Jurkat, Clone E6-1 (cell line): ENCODE measurements around the gene BMP3. TPM values are rescaled to one million over a fixed set of nuclear protein-coding genes. Genes with fewer than 3 reads are reported as not detected.
A peak's percentile ranks its signal among the peaks of the same experiment; 100 is the strongest.
"Not testable (repeated sequence)": the region's sequence is repeated elsewhere in the genome, so short reads cannot be mapped to it uniquely, and the experiment has no call there.

Experiments
- DNase-seq: peaks from one replicate; pipeline ENCODE4 v3.0.0-alpha.2; 2011; ENCODE audit warnings: low read depth, low spot score
- H3K4me3 ChIP-seq: 2 replicates; pipeline ENCODE4 v1.5.1; 2011; ENCODE audit warnings: mild to moderate bottlenecking, low read length, control low read depth, moderate library complexity
- polyA plus RNA-seq: library from polyadenylated mRNA; unstranded; fragments of >200 nt; gene quantifications from one replicate; pipeline ENCODE4 v1.2.1, GENCODE V29; 2012; ENCODE audit warnings: missing spikeins; ENCODE audit not compliant: insufficient read length, insufficient read depth

BMP3 gene
- polyA plus RNA-seq = not detected

DNA sequence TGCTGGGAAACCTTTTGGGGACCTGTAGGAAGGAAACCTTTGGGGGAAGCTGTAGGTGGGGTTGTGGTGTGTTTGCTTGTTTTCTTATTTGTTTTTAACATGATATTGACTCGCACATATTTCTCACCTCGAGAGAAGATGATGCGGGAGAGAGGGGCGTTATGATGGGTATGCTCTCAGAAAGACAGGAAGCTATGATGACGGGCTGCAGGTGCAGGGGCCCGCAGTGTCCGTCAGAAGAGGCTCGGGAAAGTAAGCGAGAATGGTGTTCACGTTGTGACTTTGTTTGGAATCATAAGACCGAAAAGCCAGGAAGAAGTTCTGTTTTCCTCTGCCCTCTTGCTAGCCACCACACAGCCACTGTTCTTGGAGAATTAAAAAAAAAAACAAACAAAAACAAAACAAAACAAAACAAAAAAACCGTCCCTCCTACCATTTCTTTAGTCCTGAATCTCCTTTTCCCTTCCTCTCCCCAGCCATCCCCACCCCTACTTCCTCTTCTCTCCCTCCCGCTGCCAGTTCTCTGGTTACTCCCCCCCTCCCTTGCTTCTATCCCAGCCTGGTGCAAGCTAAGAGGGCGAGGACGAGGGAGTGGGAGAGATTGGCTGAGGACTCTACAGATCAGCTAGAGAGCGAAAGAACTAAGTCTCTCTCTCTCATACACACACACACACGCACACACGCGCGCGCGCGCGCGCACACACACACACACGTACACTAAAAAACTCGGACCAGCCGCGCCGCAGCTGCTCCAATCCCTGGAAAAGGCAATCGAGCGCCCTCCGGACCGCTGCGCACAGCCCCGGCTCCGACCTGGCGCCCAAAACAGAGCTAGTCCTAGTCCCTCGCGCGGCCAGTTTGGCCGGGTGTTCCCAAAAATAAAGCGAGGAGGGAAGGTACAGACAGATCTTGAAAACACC lies at the start of gene BMP3:
TSS of gene BMP3 (plus strand) at position 648 of the 920 bp plus-strand sequence. CDS start 577 bp downstream, outside the sequence.
- H3K4me3 ChIP-seq = no peak within 1 kb of the TSS
- DNase-seq = no peak

GRCh38 chr4:80986011-80986410 lies 44.5 kb upstream of the BMP3 start:
- H3K4me3 ChIP-seq = no peak overlapping the region
- no peak for DNase-seq

GRCh38 chr4:80989921-80990544 lies 40.5 kb upstream of the BMP3 start:
- no peak overlapping the region for H3K4me3 ChIP-seq
- DNase-seq = peak; percentile 62

- no peak for DNase-seq
- H3K4me3 ChIP-seq = no peak overlapping the region
These were observed 39.7 kb upstream of the BMP3 start for GRCh38 chr4:80990851-80991250.

DNA sequence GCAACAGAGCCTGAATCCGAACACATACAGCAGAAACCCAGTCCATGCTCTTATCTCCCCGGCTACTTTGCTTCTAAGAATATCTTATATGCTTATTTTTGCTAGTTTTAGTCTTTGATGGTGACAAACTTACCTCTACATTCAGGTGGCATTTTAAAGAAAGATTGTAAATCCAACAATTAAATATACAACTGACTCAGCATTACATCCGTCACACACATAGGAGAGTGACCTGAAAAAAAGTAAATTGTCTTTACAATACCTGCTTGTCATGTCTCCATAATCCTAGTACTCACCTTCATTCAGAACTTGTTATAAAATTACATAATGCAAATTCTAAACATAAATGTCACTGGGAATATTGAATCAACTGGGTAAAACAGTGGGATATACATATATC lies 30.6 kb upstream of the BMP3 start:
- DNase-seq = no peak
- no peak overlapping the region for H3K4me3 ChIP-seq

DNA sequence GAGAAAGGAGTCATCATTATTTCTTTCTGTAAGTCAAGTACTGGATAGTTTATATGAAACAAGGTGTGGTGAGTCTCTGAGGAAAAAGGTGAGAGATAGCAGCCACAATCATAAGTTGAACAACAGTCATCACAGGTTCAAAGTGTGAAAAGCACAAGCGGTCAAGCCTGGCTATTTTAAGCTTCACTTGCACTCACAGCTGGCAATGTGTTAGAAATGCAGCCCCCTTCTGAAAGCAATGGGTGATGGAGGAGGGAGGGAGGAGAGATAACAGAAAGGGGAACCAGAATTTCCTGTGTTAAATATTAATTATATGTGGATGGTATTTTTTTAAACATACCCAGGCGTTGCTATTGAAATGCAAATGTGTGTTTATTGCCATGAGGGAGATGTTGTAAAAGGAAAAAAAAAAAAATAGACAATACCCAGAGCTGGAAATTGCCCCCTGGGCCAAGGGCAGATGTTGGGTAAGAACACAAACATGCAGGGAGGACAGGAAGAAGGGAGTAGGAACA lies 26.9 kb upstream of the BMP3 start:
- no peak overlapping the region for H3K4me3 ChIP-seq
- no peak for DNase-seq

- DNase-seq = no peak
- H3K4me3 ChIP-seq = no peak overlapping the region
These were observed 23.1 kb upstream of the BMP3 start for GRCh38 chr4:81007417-81007816.

GRCh38 chr4:81016566-81016965 lies 13.9 kb upstream of the BMP3 start:
- not testable (repeated sequence) for DNase-seq, H3K4me3 ChIP-seq

DNA sequence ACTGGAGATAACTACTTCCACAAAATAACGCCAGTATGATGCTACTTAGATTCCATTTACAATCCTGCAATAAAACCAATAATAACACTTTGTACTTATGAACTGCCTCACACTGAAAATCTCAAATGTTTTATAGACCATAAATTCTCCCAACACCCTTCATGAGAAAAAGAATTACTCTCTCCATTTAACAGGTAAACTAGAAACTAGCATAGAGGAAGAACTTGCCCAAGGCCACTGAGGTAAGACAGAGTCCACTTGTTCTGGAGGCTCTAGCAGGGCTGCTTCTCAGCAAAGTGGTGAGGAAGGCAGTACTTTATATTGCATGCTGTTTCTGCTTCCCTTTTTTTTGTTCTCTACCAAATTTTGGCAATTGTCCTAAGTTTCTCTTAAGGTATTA lies 11.5 kb upstream of the BMP3 start:
- no peak overlapping the region for H3K4me3 ChIP-seq
- no peak for DNase-seq

DNA sequence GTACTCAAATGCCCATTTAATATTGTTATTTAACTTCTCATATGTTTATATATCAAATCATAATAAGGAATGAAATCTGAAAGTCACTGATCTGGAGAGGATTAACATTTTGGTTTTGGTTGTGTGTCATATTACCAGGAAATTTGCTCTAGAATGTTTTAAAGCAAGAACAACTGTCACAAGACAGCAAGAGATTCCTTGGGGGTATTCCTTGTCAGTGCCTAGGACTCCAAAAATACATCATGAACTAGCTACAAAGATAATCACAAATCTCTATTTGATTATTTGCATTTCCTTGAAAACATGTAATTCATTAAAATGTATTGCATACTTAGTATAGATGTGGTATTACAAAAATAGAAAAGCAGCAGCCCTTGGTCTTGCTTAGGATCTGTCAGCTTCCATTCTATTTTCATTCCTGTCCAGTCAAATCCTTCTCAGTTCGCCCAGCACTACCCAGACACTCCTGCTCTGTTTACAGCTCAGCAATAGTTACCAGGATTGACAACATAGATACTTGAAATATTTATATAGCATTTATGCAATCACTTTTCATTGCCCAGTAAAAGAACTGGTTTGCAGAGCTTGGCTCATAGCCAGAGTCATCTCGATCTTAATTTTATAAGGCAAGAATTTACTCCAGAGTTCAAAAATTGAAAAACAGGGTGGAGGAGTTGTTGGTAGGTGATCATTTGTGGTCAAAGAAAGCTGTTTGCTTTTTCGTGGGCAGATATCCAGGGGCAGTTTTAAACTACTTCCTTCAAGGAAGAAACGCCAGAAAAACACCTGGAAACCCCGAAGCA lies 9.2 kb upstream of the BMP3 start:
- H3K4me3 ChIP-seq = no peak overlapping the region
- DNase-seq = no peak

GRCh38 chr4:81021981-81022380 lies 8.5 kb upstream of the BMP3 start:
- no peak for DNase-seq
- H3K4me3 ChIP-seq = no peak overlapping the region

DNA sequence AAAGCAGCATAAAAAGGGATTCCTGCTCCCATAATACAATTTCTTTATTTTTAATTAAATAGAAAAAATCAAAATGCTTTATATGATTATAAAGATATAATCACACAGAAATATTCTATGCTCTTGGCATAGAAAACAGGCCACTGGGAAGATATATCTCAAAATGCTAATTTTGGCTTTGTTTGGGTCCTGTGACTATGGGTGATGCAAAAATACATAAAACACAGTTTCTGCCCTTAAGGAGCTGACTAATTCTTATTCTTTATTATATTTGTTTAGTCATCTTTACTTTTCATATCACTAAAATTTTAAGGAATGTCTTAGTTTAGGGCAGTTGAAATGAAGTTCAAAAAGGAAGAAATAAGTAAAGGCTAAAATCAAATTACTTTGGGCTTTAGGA lies 7.0 kb upstream of the BMP3 start:
- H3K4me3 ChIP-seq = no peak overlapping the region
- no peak for DNase-seq

DNA sequence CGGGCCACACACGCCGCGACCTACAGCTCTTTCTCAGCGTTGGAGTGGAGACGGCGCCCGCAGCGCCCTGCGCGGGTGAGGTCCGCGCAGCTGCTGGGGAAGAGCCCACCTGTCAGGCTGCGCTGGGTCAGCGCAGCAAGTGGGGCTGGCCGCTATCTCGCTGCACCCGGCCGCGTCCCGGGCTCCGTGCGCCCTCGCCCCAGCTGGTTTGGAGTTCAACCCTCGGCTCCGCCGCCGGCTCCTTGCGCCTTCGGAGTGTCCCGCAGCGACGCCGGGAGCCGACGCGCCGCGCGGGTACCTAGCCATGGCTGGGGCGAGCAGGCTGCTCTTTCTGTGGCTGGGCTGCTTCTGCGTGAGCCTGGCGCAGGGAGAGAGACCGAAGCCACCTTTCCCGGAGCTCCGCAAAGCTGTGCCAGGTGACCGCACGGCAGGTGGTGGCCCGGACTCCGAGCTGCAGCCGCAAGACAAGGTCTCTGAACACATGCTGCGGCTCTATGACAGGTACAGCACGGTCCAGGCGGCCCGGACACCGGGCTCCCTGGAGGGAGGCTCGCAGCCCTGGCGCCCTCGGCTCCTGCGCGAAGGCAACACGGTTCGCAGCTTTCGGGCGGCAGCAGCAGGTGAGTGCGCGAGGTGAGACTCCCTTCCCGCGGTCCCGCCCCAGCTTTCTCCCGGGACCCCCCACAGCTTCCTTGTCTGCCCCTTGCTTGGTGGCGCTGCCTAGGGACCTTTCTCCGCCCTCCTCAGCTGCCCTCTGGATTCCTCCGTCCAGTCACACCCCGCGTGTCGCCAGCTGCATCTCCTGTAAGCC lies 678 bp downstream of the BMP3 start:
- DNase-seq = no peak
- H3K4me3 ChIP-seq = no peak overlapping the region

GRCh38 chr4:81031796-81032551 lies 1.5 kb downstream of the BMP3 start:
- no peak for DNase-seq
- H3K4me3 ChIP-seq = no peak overlapping the region

- no peak for DNase-seq
- H3K4me3 ChIP-seq = no peak overlapping the region
These were observed 2.5 kb downstream of the BMP3 start for GRCh38 chr4:81032771-81033684.

- no peak overlapping the region for H3K4me3 ChIP-seq
- DNase-seq = no peak
These were observed 8.3 kb downstream of the BMP3 start for GRCh38 chr4:81038636-81039350.
